SJSA1 (cell line): Measurements from ENCODE around the gene LCORL. TPM values are rescaled to one million over a fixed set of nuclear protein-coding genes. Genes with fewer than 3 reads are reported as not detected.

ENCODE experiments used
- DNase-seq, 2 experiments: peaks; one replicate each; pipeline ENCODE4 v3.0.0-alpha.2; 2015 to 2020; ENCODE audit warnings: low spot score in 2 of 2, low read depth in 1 of 2
- H3K27ac ChIP-seq: fragments of 250-450 bp; sonication (Bioruptor Pico); 2 replicates; pipeline ENCODE4 v1.5.1; 2020; ENCODE audit warnings: mild to moderate bottlenecking, moderate library complexity
- H3K27me3 ChIP-seq: fragments of 250-450 bp; sonication (Bioruptor Pico); replicated peaks from 2 replicates; pipeline ENCODE4 v1.5.1; 2020; ENCODE audit warnings: mild to moderate bottlenecking, moderate library complexity
- H3K36me3 ChIP-seq: fragments of 250-450 bp; sonication (Bioruptor Pico); 2 replicates; pipeline ENCODE4 v1.5.1; 2020; ENCODE audit warnings: mild to moderate bottlenecking
- H3K4me1 ChIP-seq: fragments of 250-450 bp; sonication (Bioruptor Pico); replicated peaks from 2 replicates; pipeline ENCODE4 v1.6.1; 2021; ENCODE audit warnings: mild to moderate bottlenecking
- H3K4me3 ChIP-seq: fragments of 250-450 bp; sonication (Bioruptor Pico); 2 replicates; pipeline ENCODE4 v1.5.1; 2020; ENCODE audit warnings: mild to moderate bottlenecking
- H3K9me3 ChIP-seq: fragments of 250-450 bp; sonication (Bioruptor Pico); replicated peaks from 2 replicates; pipeline ENCODE4 v1.5.1; 2020; ENCODE audit warnings: mild to moderate bottlenecking
- total RNA-seq: library from RNA; depleted of rRNA; stranded (reverse); fragments of >200 nt; shearing (Covaris generic); gene quantifications from 2 replicates; pipeline ENCODE4 v1.2.3, GENCODE V29; 2014

Gene LCORL
- total RNA-seq, 1 experiment from 2014 or later: 94.0 TPM

DNA sequence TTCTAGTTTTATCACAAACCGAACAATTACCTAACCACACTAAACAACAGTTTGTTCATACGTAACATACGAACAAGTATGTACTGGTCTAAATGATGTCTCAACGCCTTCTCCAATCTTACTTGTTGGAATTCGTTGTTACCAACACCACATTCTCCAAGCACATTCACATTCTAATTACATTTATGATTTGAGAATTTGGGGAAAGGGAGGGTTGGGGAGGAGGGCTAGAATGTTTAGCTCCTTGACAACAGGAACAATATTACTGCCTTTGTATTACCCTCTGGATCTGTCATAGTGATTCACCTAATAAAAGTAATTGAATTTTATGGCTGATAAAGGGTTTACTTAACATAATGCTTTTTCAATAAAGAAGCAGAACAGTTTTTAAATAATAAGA lies 24.4 kb downstream of the LCORL start:
- Histone ChIP-seq H3K27me3 (no peaks in the 10 kb centered on the region), H3K4me1 (no peaks in the 10 kb centered on the region), H3K9me3 (no peaks in the 10 kb centered on the region), H3K27ac (no peak overlapping the region), H3K4me3 (no peak overlapping the region), H3K36me3 (no peaks in the 10 kb centered on the region)
- DNase-seq: no peak

DNA sequence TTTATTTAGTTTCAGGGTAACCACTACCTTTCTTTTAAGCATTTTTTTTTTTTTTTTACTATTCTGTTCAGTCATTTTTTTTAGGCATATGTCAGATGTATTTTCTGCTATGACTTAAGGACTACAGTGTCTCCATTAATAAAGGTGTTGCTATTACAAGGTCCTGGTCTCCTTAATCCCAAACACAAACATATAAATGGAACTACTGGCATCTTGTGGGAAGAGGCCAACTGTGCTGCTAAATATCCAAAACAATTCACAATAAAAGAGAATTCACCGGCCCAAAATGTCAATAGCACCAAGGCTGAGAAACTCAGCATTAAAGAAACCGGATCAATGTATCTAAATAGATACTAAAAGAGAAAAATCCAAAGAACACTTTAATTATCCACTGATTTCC lies 26.4 kb downstream of the LCORL start:
- H3K4me1 ChIP-seq: no peaks in the 10 kb centered on the region
- H3K27me3 ChIP-seq: no peaks in the 10 kb centered on the region
- no peak overlapping the region for H3K4me3 ChIP-seq
- DNase-seq: no peak
- H3K36me3 ChIP-seq: no peaks in the 10 kb centered on the region
- H3K9me3 ChIP-seq: no peaks in the 10 kb centered on the region
- no peak overlapping the region for H3K27ac ChIP-seq

DNA sequence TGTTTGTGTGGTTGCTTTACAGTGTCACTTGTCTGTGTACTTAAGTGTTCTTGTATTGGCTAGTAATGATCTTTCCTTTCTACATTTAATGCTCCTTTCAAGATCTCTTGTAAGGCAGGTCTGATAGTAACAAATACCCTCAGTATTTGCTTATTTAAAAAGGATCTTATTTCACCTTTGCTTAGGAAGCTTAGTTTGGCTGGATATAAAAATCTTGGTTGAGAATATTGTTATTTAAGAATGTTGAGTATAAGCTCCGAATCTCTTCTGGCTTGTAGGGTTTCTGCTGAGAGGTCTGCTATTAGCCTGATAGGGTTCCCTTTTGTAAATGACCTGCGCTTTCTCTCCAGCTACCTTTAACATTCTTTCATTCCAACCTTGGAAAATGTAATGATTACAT lies 35.7 kb downstream of the LCORL start:
- Histone ChIP-seq H3K36me3 (peaks cover 30% of the 10 kb centered on the region), H3K9me3 (peaks cover 12% of the 10 kb centered on the region), H3K27me3 (no peaks in the 10 kb centered on the region), H3K4me1 (no peaks in the 10 kb centered on the region), H3K4me3 (no peak overlapping the region), H3K27ac (no peak overlapping the region)
- DNase-seq: no peak

DNA sequence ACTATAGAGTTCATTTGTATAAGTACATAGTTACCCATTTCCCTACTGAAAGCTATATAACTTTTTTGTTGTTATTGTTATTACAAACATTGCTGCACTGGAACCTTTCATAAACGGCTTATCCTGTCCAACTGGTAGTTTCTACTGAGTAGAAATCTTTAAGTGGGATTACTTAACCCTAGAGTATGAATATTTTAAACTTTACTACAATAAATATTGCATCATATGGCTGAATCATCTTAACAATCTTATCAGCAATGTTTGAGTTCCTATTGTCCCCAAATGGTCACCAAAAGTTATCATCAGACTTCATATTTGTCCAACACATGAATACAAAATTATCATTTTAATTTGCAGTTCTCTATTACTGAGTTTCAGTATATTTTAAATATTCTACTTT lies 40.5 kb downstream of the LCORL start:
- Histone ChIP-seq H3K27me3 (no peaks in the 10 kb centered on the region), H3K27ac (no peak overlapping the region), H3K36me3 (peaks cover 17% of the 10 kb centered on the region), H3K4me3 (no peak overlapping the region), H3K4me1 (no peaks in the 10 kb centered on the region), H3K9me3 (peaks cover 7% of the 10 kb centered on the region)
- no peak for DNase-seq

DNA sequence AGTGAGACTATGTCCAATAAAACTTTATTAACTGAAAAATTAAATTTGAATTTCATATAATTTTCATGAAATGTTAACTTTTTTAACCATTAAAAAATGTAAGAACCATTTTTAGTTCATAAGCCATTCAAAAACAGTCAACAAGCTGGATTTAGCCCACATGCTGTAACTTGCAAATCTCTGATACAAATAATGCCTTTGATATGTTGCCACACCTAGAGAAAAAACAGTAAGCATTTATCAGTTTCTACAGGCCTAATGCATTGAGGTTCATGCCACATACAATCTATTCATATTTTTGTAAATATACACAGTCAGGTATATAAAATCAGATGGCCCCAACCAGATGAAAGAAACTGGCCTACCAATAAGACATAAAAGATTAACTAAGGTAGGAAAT lies 52.8 kb downstream of the LCORL start:
- no peaks in the 10 kb centered on the region for H3K4me1 ChIP-seq
- H3K27ac ChIP-seq: no peak overlapping the region
- 0 out of 2 replicates have a peak, but pooled peaks cover 5% of the 10 kb centered on the region for H3K36me3 ChIP-seq
- no peak overlapping the region for H3K4me3 ChIP-seq
- H3K27me3 ChIP-seq: no peaks in the 10 kb centered on the region
- no peak for DNase-seq
- H3K9me3 ChIP-seq: no peaks in the 10 kb centered on the region

DNA sequence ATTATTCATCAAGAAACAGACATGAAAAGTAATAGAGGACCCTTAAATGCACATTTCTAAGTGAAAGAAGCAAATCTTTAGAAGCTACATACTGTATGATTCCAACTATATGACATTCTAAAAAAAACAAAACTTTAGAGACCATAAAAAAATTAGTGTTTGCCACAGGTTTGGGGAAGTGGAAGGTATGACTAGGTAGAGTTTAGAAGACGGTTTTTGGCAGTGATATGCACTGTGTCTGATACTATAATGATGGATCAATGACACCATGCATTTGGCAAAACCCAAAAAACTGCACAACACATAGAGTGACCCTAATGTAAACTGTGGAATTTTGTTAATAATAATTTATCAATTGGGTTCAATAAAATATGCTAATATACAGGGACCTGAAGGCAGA lies 54.5 kb downstream of the LCORL start:
- no peaks in the 10 kb centered on the region for H3K9me3 ChIP-seq
- no peaks in the 10 kb centered on the region for H3K27me3 ChIP-seq
- no peak overlapping the region for H3K4me3 ChIP-seq
- no peak overlapping the region for H3K27ac ChIP-seq
- peaks cover 3% of the 10 kb centered on the region; the same call in 1 of the 2 replicates for H3K4me1 ChIP-seq
- no peak for DNase-seq
- H3K36me3 ChIP-seq: 0 out of 2 replicates have a peak, but pooled peaks cover 5% of the 10 kb centered on the region

DNA sequence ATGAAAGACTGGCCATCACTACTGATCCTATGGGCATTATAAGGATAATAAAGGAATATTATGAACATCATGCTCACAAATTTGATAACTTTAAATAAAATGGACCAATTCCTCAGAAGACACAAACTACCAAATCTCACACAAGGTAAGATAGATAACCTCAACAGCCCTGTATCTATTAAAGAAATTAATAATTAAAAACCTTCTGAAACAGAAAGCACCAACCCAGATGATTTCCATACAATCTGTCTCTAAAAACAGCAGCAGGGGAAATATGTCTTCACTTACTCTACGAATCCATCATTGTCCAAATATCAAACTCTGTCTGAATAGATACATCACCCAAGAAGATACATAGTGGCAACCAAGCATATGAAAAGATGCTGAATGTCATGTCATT lies 55.2 kb downstream of the LCORL start:
- no peaks in the 10 kb centered on the region for H3K27me3 ChIP-seq

DNA sequence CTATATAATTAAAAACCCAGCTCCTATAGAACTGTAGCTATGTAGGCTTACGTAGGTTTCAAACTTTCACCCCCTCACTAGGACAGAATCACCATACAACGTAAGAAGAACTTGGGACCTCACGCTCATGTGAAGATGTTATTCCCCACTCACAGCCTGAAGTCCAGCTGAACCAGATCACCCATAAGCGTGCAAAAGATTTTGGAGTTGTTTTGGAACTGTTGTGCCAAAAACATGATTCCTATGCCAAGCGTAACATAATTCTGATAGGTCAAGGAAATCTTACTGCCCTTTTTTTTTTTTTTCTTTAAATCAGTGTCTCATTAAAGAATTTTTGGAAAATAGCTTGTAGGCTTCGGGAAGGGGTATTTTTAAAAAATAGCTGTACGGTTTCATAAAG lies 57.0 kb downstream of the LCORL start:
- H3K27ac ChIP-seq: no peak overlapping the region
- H3K4me1 ChIP-seq: peaks cover 3% of the 10 kb centered on the region; the same call in 1 of the 2 replicates
- H3K4me3 ChIP-seq: no peak overlapping the region
- DNase-seq: no peak
- H3K27me3 ChIP-seq: no peaks in the 10 kb centered on the region
- H3K9me3 ChIP-seq: no peaks in the 10 kb centered on the region
- peaks cover 26% of the 10 kb centered on the region for H3K36me3 ChIP-seq

More for the DNA sequence above, 55.2 kb downstream of the LCORL start:
- Histone ChIP-seq H3K27ac (no peak overlapping the region), H3K4me1 (peaks cover 3% of the 10 kb centered on the region; the same call in 1 of the 2 replicates), H3K9me3 (no peaks in the 10 kb centered on the region), H3K36me3 (peaks cover 10% of the 10 kb centered on the region), H3K4me3 (no peak overlapping the region)
- DNase-seq: no peak

DNA sequence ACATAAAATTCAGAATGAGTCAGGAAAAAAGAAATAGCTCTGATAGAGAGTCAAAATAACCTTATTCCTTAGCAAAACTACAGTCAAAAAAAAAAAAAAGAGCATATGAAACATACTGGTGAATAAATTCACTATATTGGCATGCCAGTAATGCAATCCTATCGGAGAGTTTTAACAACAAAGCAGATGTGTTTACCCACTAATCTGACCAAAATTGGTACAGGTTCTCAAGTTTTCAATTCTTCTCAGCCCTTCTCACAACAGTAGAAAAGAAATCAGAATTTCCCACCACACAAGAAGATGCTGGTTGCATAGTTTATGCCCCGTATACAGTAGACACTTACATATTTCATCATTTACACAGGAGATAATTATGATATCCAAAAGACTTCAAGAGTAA lies 59.4 kb downstream of the LCORL start:
- peaks cover 3% of the 10 kb centered on the region; the same call in 1 of the 2 replicates for H3K4me1 ChIP-seq
- H3K4me3 ChIP-seq: no peak overlapping the region
- H3K36me3 ChIP-seq: peaks cover 38% of the 10 kb centered on the region
- H3K9me3 ChIP-seq: no peaks in the 10 kb centered on the region
- DNase-seq: no peak
- no peak overlapping the region for H3K27ac ChIP-seq
- H3K27me3 ChIP-seq: no peaks in the 10 kb centered on the region

DNA sequence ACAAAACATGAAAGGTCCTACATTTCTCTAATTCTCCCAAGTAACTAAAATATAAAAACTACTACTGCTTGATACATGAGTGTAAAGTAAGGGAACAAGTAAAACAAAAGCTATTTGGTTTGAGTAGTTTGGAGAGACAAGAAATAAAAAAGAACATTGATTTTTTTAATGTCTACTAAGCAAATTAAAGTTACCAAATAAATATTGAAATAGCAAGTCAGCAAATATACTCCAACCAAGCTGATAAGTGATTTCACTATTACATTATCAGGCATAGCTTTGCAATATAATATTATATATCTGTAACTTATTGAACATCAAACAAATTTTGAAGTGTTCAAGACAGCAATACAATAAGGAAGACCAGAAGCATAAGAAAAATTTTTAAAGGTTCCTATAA lies 60.3 kb downstream of the LCORL start:
- H3K4me3 ChIP-seq: no peak overlapping the region
- H3K36me3 ChIP-seq: peaks cover 47% of the 10 kb centered on the region
- DNase-seq: no peak
- peaks cover 3% of the 10 kb centered on the region; the same call in 1 of the 2 replicates for H3K4me1 ChIP-seq
- no peaks in the 10 kb centered on the region for H3K27me3 ChIP-seq
- no peak overlapping the region for H3K27ac ChIP-seq
- H3K9me3 ChIP-seq: no peaks in the 10 kb centered on the region

DNA sequence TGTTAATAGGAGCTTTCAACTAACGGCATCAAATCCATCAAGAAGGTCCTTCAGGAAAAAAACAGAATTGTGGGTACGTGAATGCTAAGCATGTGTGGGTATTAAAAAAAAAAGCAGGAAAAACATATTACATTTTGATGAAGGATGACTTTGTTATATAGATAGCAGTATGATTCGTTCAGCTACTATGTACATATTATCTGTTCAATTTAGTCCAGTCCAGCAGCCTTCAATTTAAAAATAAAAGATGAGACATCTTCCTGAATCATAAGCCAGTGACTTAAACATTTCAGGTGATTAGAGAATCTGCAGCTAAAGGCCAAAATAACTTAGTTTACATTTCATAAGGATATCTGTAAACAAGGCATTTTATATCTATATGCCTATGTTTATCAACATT lies 63.4 kb downstream of the LCORL start:
- H3K4me1 ChIP-seq: peaks cover 3% of the 10 kb centered on the region; the same call in 1 of the 2 replicates
- H3K27me3 ChIP-seq: no peaks in the 10 kb centered on the region
- H3K9me3 ChIP-seq: no peaks in the 10 kb centered on the region
- peaks cover 74% of the 10 kb centered on the region for H3K36me3 ChIP-seq
- H3K4me3 ChIP-seq: no peak overlapping the region
- no peak overlapping the region for H3K27ac ChIP-seq
- peak in 1 of 2 experiments; percentile 2 for DNase-seq

DNA sequence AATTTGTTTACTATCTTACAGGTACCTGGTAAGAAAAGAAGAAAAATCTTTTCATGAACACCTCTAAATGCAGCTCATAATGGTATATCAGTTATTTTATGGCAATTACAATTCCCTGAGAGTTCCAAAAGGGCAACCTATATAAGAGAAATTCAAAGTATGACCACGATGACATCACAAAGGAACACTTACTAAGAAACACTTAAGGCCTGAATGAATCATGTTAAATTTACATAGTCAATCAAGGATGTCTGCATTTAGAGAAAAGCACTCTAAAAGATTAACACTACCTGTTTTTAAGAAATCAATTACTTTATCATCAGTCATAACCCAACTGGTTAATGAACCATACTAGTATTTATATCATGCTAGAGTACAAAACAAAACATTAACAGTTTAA lies 63.9 kb downstream of the LCORL start:
- peak in 1 of 2 experiments; percentile 4 for DNase-seq
- no peaks in the 10 kb centered on the region for H3K9me3 ChIP-seq
- H3K4me3 ChIP-seq: no peak overlapping the region
- H3K4me1 ChIP-seq: peaks cover 3% of the 10 kb centered on the region; the same call in 1 of the 2 replicates
- H3K27me3 ChIP-seq: no peaks in the 10 kb centered on the region
- H3K27ac ChIP-seq: no peak overlapping the region
- peaks cover 78% of the 10 kb centered on the region for H3K36me3 ChIP-seq

DNA sequence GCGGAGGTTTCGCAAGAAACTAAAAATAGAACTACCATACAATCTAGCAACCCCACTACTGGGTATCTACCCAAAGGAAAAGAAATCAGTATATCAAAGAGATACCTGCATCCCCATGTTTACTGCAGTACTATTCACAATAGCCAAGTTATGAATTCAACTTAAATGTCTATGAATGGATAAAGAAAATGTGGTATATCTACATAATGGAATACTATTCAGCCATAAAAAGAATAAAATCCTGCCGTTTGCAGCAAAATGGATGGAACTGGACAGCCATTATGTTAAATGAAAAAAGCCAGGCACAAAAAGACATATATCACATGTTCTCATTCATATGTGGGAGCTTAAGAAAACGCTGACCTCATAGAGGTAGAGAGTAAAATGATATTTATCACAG lies 65.3 kb downstream of the LCORL start:
- no peak for DNase-seq
- H3K36me3 ChIP-seq: peaks cover 76% of the 10 kb centered on the region
- H3K9me3 ChIP-seq: no peaks in the 10 kb centered on the region
- H3K4me3 ChIP-seq: no peak overlapping the region
- no peak overlapping the region for H3K27ac ChIP-seq
- H3K27me3 ChIP-seq: no peaks in the 10 kb centered on the region
- no peaks in the 10 kb centered on the region for H3K4me1 ChIP-seq

DNA sequence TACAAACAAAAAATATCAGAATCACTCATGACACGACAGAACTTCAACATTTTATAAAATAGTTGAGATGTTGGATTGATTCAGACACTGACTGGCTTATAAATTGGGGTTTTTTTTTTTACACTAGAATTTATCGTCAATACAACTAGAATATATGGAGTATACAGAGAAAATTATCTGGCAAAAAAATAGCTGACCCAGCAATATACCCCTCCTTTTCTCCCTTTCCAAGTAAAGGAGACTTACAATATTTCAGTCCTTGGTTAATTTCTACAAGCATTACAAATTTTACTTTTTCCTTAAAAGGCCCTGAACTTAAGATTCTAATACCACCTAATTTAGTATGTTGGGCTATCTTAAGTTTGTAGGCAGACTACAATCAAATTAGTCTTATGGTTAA lies 76.3 kb downstream of the LCORL start:
- DNase-seq: no peak
- Histone ChIP-seq H3K27me3 (no peaks in the 10 kb centered on the region), H3K36me3 (peaks cover 3% of the 10 kb centered on the region; the same call in 1 of the 2 replicates), H3K27ac (no peak overlapping the region), H3K9me3 (no peaks in the 10 kb centered on the region), H3K4me1 (no peaks in the 10 kb centered on the region), H3K4me3 (no peak overlapping the region)

DNA sequence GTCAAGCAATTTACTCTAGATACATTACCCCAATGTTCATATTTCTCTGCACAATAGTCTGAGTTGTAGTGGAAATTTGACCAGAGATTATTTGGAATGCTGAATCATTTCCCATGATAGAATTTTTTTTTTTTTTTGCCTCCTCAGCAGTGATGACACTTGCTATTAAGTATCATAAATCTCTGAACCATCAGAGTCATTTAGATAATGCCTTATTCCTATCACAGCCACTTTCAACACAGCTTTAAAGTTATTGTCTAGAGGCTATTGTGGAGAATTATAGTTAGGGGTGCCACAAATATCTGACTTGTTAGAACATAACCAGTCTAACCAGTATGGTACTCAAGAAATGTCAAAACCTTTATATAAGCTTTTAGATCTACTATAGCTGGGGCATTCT lies 79.8 kb downstream of the LCORL start:
- Histone ChIP-seq H3K36me3 (no peaks in the 10 kb centered on the region), H3K27me3 (no peaks in the 10 kb centered on the region), H3K4me1 (no peaks in the 10 kb centered on the region), H3K27ac (no peak overlapping the region), H3K4me3 (no peak overlapping the region), H3K9me3 (no peaks in the 10 kb centered on the region)
- no peak for DNase-seq
